CD14-positive monocyte (primary cell): ENCODE measurements around the gene ARHGAP15. TPM values are rescaled to one million over a fixed set of nuclear protein-coding genes. Genes with fewer than 3 reads are reported as not detected.
A peak's percentile ranks its signal among the peaks of the same experiment; 100 is the strongest.

Experiments
- DNase-seq, 3 donors: peaks; one replicate each; pipeline ENCODE4 v3.0.0-alpha.2; 2011 to 2022
- H2AFZ ChIP-seq: 2 replicates; pipeline ENCODE4 v1.6.0; 2012; ENCODE audit warnings: mild to moderate bottlenecking, low read depth, low read length, inconsistent platforms; ENCODE audit not compliant: insufficient read depth, poor library complexity, severe bottlenecking
- H3K27ac ChIP-seq, 2 donors: 1 replicate in 1 of 2; 2 replicates in 1 of 2; pipeline ENCODE4 v1.5.1; 2012 to 2013; ENCODE audit warnings: low read length in 2 of 2, control low read depth in 1 of 2, inconsistent platforms in 1 of 2, low read depth in 1 of 2, mild to moderate bottlenecking in 1 of 2
- H3K27me3 ChIP-seq, 2 donors: one replicate each; pipeline versions ENCODE4 v1.6.0 to v1.6.1; 2011 to 2013; ENCODE audit warnings: low read length in 2 of 2; ENCODE audit not compliant: control insufficient read depth in 2 of 2, insufficient read depth in 2 of 2
- H3K36me3 ChIP-seq, 2 donors: replicated peaks in 1 of 2; 1 replicate in 1 of 2; 2 replicates in 1 of 2; pipeline versions ENCODE4 v1.5.1 to v1.6.1; 2012 to 2013; ENCODE audit warnings: low read length in 2 of 2, control low read depth in 1 of 2, inconsistent platforms in 1 of 2, mild to moderate bottlenecking in 1 of 2; ENCODE audit not compliant: insufficient read depth in 2 of 2, control insufficient read depth in 1 of 2
- H3K4me1 ChIP-seq, 2 donors: 1 replicate in 1 of 2; 2 replicates in 1 of 2; pipeline versions ENCODE4 v1.5.1 to v1.6.1; 2012 to 2013; ENCODE audit warnings: low read length in 2 of 2, control low read depth in 1 of 2, inconsistent platforms in 1 of 2, mild to moderate bottlenecking in 1 of 2, moderate library complexity in 1 of 2; ENCODE audit not compliant: insufficient read depth in 2 of 2, control insufficient read depth in 1 of 2
- H3K4me2 ChIP-seq: replicated peaks from 2 replicates; pipeline ENCODE3; 2012; ENCODE audit warnings: low read length, moderate library complexity, mild to moderate bottlenecking; ENCODE audit not compliant: poor library complexity, severe bottlenecking; ENCODE audit errors: extremely low read depth
- H3K4me3 ChIP-seq, 3 experiments: fragments of 200-600 bp in 1 of 3; sonication (generic) in 1 of 3; replicated peaks in 1 of 3; 1 replicate in 2 of 3; 2 replicates in 1 of 3; pipeline ENCODE4 v1.5.1; 2011 to 2013; ENCODE audit warnings: low read length in 3 of 3, mild to moderate bottlenecking in 3 of 3, control low read depth in 2 of 3, low read depth in 2 of 3, inconsistent platforms in 1 of 3, moderate library complexity in 1 of 3
- H3K79me2 ChIP-seq: 2 replicates; pipeline ENCODE4 v1.6.0; 2012; ENCODE audit warnings: mild to moderate bottlenecking, control low read depth, inconsistent platforms, low read length, moderate library complexity; ENCODE audit not compliant: insufficient read depth
- H3K9ac ChIP-seq: 2 replicates; pipeline ENCODE4 v1.6.0; 2017; ENCODE audit warnings: low read length, mild to moderate bottlenecking; ENCODE audit not compliant: insufficient read depth, poor library complexity, severe bottlenecking
- H3K9me3 ChIP-seq, 2 donors: replicated peaks in 1 of 2; 1 replicate in 1 of 2; 2 replicates in 1 of 2; pipeline versions ENCODE4 v1.5.1 to v1.6.1; 2012 to 2013; ENCODE audit warnings: low read length in 2 of 2, control low read depth in 1 of 2; ENCODE audit not compliant: control insufficient read depth in 1 of 2, insufficient read depth in 1 of 2
- H4K20me1 ChIP-seq: 2 replicates; pipeline ENCODE4 v1.6.0; 2012; ENCODE audit warnings: mild to moderate bottlenecking, low read length, control low read depth, moderate library complexity; ENCODE audit not compliant: insufficient read depth
- H3K27ac Mint-ChIP-seq, 7 donors: one replicate each; pipeline ENCODE4 v1.8.0; 2020; ENCODE audit warnings: mild to moderate bottlenecking in 7 of 7, mixed read lengths in 7 of 7, moderate library complexity in 6 of 7, inconsistent platforms in 2 of 7
- H3K27me3 Mint-ChIP-seq, 3 donors: one replicate each; pipeline ENCODE4 v1.8.0; 2021 to 2022; ENCODE audit warnings: low read depth in 3 of 3, mild to moderate bottlenecking in 3 of 3, mixed read lengths in 3 of 3, moderate library complexity in 3 of 3, inconsistent platforms in 1 of 3
- H3K36me3 Mint-ChIP-seq, 2 donors: one replicate each; pipeline ENCODE4 v1.8.0; 2020; ENCODE audit warnings: mixed read lengths in 2 of 2, inconsistent platforms in 1 of 2, mild to moderate bottlenecking in 1 of 2
- H3K4me1 Mint-ChIP-seq: one replicate; pipeline ENCODE4 v1.8.0; 2020; ENCODE audit warnings: mild to moderate bottlenecking, mixed read lengths
- H3K4me3 Mint-ChIP-seq, 2 donors: one replicate each; pipeline ENCODE4 v1.8.0; 2020; ENCODE audit warnings: mild to moderate bottlenecking in 2 of 2, mixed read lengths in 2 of 2, moderate library complexity in 1 of 2
- H3K9me3 Mint-ChIP-seq, 7 donors: one replicate each; pipeline ENCODE4 v1.8.0; 2020 to 2022; ENCODE audit warnings: mixed read lengths in 7 of 7, mild to moderate bottlenecking in 6 of 7, moderate library complexity in 6 of 7, inconsistent platforms in 2 of 7
- CTCF ChIP-seq: fragments of 200-600 bp; IDR thresholded peaks from one replicate; pipeline ENCODE4 v1.8.0; 2022; ENCODE audit warnings: antibody characterized with exemption, mild to moderate bottlenecking
- WGBS: methylation state at CpG from one replicate; pipeline ENCODE4 v1.1.5; 2013; ENCODE audit warnings: missing lambda C conversion rate; ENCODE audit not compliant: insufficient coverage; 5-methylcytosine and 5-hydroxymethylcytosine counted together
- intact Hi-C, 2 donors: fragments of 100-400 bp; cut with micrococcal nuclease; formaldehyde crosslinking; loops; one replicate each; pipeline versions ENCODE4 v1.15.0 to v1.15.1; 2023
- polyA plus RNA-seq, 3 donors: library from polyadenylated mRNA; depleted of rRNA in 1 of 3; unstranded in 2 of 3; stranded (reverse) in 1 of 3; fragments of 300-500 nt in 2 of 3; fragments of >200 nt in 1 of 3; fragmentation: Illumina TruSeq in 2 of 3; gene quantifications; 1 replicate in 2 of 3; 2 replicates in 1 of 3; pipeline ENCODE4 v1.2.3, GENCODE V29; 2012 to 2021

ARHGAP15 gene
- polyA plus RNA-seq, 3 donors: 35.4 to 50.9 (median 50.7) TPM

GRCh38 chr2:143732076-143732475, 602.9 kb downstream of the ARHGAP15 start:
- H3K4me1 Mint-ChIP-seq: peaks cover 13% of the 10 kb centered on the region
- peaks cover 0 to 1% (median 0%) of the 10 kb centered on the region in 7 donors for H3K9me3 Mint-ChIP-seq
- H3K36me3 Mint-ChIP-seq: peaks cover 16% of the 10 kb centered on the region in 2 donors
- intact Hi-C loops: no loop called here
- no peaks in the 10 kb centered on the region for H3K79me2 ChIP-seq
- TF ChIP-seq CTCF: no peak
- no peaks in the 10 kb centered on the region for H3K9me3 ChIP-seq
- no peak overlapping the region for H3K27ac Mint-ChIP-seq
- no peak overlapping the region for H3K9ac ChIP-seq
- H3K27ac ChIP-seq: no peak overlapping the region
- H4K20me1 ChIP-seq: no peaks in the 10 kb centered on the region
- H2AFZ ChIP-seq: no peak overlapping the region
- H3K27me3 ChIP-seq: no peaks in the 10 kb centered on the region
- H3K4me3 ChIP-seq: no peak overlapping the region
- DNase-seq: no peak
- no peak overlapping the region for H3K4me2 ChIP-seq
- no peaks in the 10 kb centered on the region for H3K27me3 Mint-ChIP-seq
- no peak overlapping the region for H3K4me3 Mint-ChIP-seq
- H3K36me3 ChIP-seq: peaks cover 0 to 9% of the 10 kb centered on the region in 2 donors
- H3K4me1 ChIP-seq: peaks cover 0 to 2% of the 10 kb centered on the region in 2 donors

GRCh38 chr2:143732871-143733270, 603.7 kb downstream of the ARHGAP15 start:
- H3K4me1 ChIP-seq: peaks cover 0 to 2% of the 10 kb centered on the region in 2 donors
- no peaks in the 10 kb centered on the region for H4K20me1 ChIP-seq
- peaks cover 0 to 9% of the 10 kb centered on the region in 2 donors for H3K36me3 ChIP-seq
- no peak overlapping the region for H3K27ac ChIP-seq
- no peak overlapping the region for H3K4me2 ChIP-seq
- no peak overlapping the region for H3K4me3 Mint-ChIP-seq
- no peak for DNase-seq
- no peaks in the 10 kb centered on the region for H3K79me2 ChIP-seq
- H2AFZ ChIP-seq: no peak overlapping the region
- H3K4me1 Mint-ChIP-seq: peaks cover 13% of the 10 kb centered on the region
- peak overlapping the region in 1 of 7 donors; percentile 17 for H3K27ac Mint-ChIP-seq
- peaks cover 16 to 19% of the 10 kb centered on the region in 2 donors for H3K36me3 Mint-ChIP-seq
- no peak overlapping the region for H3K4me3 ChIP-seq
- H3K9me3 ChIP-seq: no peaks in the 10 kb centered on the region
- no peak overlapping the region for H3K9ac ChIP-seq
- no peaks in the 10 kb centered on the region for H3K27me3 Mint-ChIP-seq
- intact Hi-C loops: no loop called here
- 100% methylated on average over 2 of the region's 2 CpGs for WGBS
- H3K9me3 Mint-ChIP-seq: peaks cover 0 to 1% (median 0%) of the 10 kb centered on the region in 7 donors
- TF ChIP-seq CTCF: no peak
- no peaks in the 10 kb centered on the region for H3K27me3 ChIP-seq
